ENCODE data around the gene ASH1L.
"Not testable (repeated sequence)": the region's sequence is repeated elsewhere in the genome, so short reads cannot be mapped to it uniquely, and the experiment has no call there.

DNA sequence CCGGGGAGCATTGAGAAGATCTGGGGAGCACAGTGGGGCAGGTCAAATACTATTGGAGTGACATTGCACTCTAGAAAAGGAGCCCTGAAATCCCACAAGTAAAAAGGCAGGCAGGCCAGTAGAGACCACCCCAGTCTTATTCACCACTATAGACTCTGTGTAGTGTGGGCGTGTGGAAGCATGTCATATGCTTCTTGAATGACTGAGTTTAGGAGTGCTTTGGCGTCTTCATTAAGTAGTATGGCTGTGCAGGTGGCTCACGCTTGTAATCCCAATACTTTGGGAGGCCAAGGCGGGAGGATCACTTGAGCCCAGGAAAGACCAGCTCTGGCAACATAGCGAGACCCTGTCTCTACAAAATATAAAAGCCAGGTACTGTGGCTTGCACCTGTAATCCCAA lies 21.2 kb upstream of the ASH1L start:
- TF ChIP-seq CTCF, POLR2A (IDR thresholded peaks at IDR 0.05): not testable (repeated sequence)

All from Peyer's patch (tissue), 4 donors.